Measurements from ENCODE around the gene RSU1.

DNA sequence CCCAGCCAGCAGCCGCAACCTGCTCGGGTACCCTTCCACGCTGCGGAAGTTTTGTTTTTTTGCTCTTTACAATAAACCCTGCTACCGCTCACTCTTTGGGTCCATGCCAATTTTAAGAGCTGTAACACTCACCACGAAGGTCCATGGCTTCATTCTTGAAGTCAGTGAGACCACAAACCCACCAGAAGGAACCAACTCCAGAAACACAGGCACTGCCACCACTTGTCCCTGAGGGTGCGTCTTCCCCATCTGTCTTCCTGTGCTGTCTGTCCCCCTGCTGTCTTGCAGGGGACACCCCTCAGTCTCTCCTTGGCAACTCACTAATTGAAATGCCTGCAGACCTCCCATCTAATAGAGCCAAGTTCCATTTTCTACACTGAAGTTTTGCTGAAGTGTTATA lies 48.5 kb upstream of the RSU1 start:
- TF ChIP-seq, protein P1, sequence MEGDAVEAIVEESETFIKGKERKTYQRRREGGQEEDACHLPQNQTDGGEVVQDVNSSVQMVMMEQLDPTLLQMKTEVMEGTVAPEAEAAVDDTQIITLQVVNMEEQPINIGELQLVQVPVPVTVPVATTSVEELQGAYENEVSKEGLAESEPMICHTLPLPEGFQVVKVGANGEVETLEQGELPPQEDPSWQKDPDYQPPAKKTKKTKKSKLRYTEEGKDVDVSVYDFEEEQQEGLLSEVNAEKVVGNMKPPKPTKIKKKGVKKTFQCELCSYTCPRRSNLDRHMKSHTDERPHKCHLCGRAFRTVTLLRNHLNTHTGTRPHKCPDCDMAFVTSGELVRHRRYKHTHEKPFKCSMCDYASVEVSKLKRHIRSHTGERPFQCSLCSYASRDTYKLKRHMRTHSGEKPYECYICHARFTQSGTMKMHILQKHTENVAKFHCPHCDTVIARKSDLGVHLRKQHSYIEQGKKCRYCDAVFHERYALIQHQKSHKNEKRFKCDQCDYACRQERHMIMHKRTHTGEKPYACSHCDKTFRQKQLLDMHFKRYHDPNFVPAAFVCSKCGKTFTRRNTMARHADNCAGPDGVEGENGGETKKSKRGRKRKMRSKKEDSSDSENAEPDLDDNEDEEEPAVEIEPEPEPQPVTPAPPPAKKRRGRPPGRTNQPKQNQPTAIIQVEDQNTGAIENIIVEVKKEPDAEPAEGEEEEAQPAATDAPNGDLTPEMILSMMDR (IDR thresholded peaks at IDR 0.05; ENCODE audit: extremely low read depth in 1 of 2, insufficient read depth in 1 of 2, low read depth in 1 of 2, low read length in 2 of 2): no peak
- TF ChIP-seq POLR2A (IDR thresholded peaks at IDR 0.05; ENCODE audit: low read depth, low read length) (no peak), MYC (IDR thresholded peaks at IDR 0.05; ENCODE audit: low read depth, low read length) (no peak), POLR2AphosphoS5 (IDR thresholded peaks at IDR 0.05; ENCODE audit: insufficient read depth, low read depth, low read length) (no peak)
